ENCODE data around the gene PRKG1.

PRKG1 gene

DNA sequence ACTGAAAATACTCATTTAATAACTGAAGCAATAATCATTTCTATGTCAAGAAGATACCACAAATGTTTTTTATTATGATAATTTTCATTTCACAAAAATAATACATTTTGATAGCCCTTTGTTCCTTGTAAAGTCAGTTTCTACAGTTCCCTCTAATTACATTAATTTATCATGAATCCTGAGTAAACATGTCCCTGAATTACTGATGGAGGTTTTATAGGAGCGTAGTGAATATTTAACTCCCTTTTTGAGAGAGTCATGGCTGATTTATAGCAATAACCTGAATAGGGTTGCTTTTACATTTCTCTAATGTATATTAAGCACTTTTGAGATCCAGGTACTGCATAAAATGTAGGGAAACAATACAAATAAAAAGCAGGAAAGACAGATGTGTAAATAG, 1023.8 kb downstream of the PRKG1 start:
- DNase-seq (no peak), ATAC-seq (ENCODE audit: insufficient read depth, low read depth) (no peak)
- TF ChIP-seq, protein P1, sequence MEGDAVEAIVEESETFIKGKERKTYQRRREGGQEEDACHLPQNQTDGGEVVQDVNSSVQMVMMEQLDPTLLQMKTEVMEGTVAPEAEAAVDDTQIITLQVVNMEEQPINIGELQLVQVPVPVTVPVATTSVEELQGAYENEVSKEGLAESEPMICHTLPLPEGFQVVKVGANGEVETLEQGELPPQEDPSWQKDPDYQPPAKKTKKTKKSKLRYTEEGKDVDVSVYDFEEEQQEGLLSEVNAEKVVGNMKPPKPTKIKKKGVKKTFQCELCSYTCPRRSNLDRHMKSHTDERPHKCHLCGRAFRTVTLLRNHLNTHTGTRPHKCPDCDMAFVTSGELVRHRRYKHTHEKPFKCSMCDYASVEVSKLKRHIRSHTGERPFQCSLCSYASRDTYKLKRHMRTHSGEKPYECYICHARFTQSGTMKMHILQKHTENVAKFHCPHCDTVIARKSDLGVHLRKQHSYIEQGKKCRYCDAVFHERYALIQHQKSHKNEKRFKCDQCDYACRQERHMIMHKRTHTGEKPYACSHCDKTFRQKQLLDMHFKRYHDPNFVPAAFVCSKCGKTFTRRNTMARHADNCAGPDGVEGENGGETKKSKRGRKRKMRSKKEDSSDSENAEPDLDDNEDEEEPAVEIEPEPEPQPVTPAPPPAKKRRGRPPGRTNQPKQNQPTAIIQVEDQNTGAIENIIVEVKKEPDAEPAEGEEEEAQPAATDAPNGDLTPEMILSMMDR (IDR thresholded peaks at IDR 0.05; ENCODE audit: borderline replicate concordance, extremely low read depth, low read length, poor library complexity, severe bottlenecking), result no peak
- TF ChIP-seq EZH2 (IDR thresholded peaks at IDR 0.05; ENCODE audit: borderline replicate concordance, low read depth, low read length, severe bottlenecking), result no peak
- Histone ChIP-seq H3K27ac (ENCODE audit: low read length) (no peak overlapping the region), H3K9me3 (ENCODE audit: insufficient read depth, low read length, severe bottlenecking) (no peaks in the 10 kb centered on the region), H4K20me1 (ENCODE audit: insufficient read depth, low read length) (no peaks in the 10 kb centered on the region), H3K79me2 (ENCODE audit: insufficient read depth, low read length) (no peaks in the 10 kb centered on the region), H3K27me3 (ENCODE audit: insufficient read depth, low read length, poor library complexity) (no peaks in the 10 kb centered on the region), H3K4me2 (ENCODE audit: insufficient read depth, low read length) (no peak overlapping the region), H3K36me3 (ENCODE audit: insufficient read depth, low read length) (no peaks in the 10 kb centered on the region), H3K9ac (ENCODE audit: low read depth, low read length) (no peak overlapping the region), H3K4me3 (ENCODE audit: low read depth in 1 of 2, low read length in 2 of 2) (no peak overlapping the region), H2AFZ (ENCODE audit: low read depth, low read length) (no peak overlapping the region), H3K4me1 (ENCODE audit: insufficient read depth, low read length) (no peaks in the 10 kb centered on the region)

DNA sequence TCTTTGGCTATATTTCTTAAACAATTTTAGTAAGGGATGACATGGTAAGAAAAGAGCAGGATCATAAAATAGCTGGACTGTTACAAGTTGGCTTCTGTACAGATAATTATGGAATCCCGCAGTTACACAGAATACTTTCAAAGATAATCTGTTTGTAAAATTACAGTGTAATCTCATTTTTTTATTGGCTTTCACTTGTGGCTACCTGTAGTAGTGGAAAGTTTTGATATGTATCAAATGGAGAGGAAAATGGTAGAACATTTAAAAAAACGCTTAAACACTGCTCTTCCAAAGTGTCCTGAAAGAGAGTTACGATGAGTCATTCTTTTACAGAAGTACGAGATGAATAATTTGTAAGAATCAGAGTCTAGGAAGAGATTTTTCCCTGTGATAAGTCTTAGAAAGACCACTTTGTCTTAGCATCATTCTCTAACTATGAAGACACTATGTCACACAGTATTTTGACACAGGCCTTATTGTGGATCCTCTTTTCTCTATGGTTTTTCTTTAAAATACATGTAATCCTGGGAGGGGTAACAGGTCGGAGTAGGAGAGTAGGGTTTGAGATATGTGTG, 1024.8 kb downstream of the PRKG1 start:
- Histone ChIP-seq H2AFZ (ENCODE audit: low read depth, low read length) (no peak overlapping the region), H3K79me2 (ENCODE audit: insufficient read depth, low read length) (no peaks in the 10 kb centered on the region), H4K20me1 (ENCODE audit: insufficient read depth, low read length) (no peaks in the 10 kb centered on the region), H3K27me3 (ENCODE audit: insufficient read depth, low read length, poor library complexity) (no peaks in the 10 kb centered on the region), H3K9me3 (ENCODE audit: insufficient read depth, low read length, severe bottlenecking) (no peaks in the 10 kb centered on the region), H3K4me1 (ENCODE audit: insufficient read depth, low read length) (no peaks in the 10 kb centered on the region), H3K4me2 (ENCODE audit: insufficient read depth, low read length) (no peak overlapping the region), H3K27ac (ENCODE audit: low read length) (no peak overlapping the region), H3K36me3 (ENCODE audit: insufficient read depth, low read length) (no peaks in the 10 kb centered on the region), H3K9ac (ENCODE audit: low read depth, low read length) (no peak overlapping the region), H3K4me3 (ENCODE audit: low read depth in 1 of 2, low read length in 2 of 2) (no peak overlapping the region)
- no peak for TF ChIP-seq EZH2 (IDR thresholded peaks at IDR 0.05; ENCODE audit: borderline replicate concordance, low read depth, low read length, severe bottlenecking)
- TF ChIP-seq, protein P1 (IDR thresholded peaks at IDR 0.05; ENCODE audit: borderline replicate concordance, extremely low read depth, low read length, poor library complexity, severe bottlenecking), result no peak
- DNase-seq (no peak), ATAC-seq (ENCODE audit: insufficient read depth, low read depth) (no peak)

DNA sequence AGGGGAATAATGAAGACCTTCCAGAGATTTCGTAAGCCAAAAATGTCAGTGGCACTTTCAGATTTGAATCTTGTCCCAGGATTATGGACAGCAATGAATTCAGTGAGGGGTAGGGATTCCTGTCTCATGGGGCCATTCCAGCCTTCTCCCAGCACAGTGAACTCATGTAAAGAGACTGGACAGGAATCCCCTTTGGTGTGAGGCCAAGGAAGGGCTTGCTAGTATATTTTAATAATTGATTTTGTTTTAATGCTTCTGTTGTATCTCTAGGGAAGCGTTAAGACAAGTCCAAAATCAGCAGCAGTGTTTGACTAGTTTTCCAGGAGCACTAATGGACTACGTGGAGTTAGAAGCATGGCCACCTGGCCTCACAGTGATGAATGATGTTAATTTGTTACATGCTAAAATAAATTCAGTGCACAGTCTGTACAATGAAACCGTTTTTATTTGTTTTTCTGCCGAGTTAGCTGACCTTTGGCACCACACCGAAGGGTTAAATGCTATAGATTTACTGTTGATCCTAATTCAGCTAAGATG, 1025.8 kb downstream of the PRKG1 start:
- Histone ChIP-seq H3K27ac (ENCODE audit: low read length) (no peak overlapping the region), H3K9ac (ENCODE audit: low read depth, low read length) (no peak overlapping the region), H2AFZ (ENCODE audit: low read depth, low read length) (no peak overlapping the region), H3K4me2 (ENCODE audit: insufficient read depth, low read length) (no peak overlapping the region), H3K36me3 (ENCODE audit: insufficient read depth, low read length) (no peaks in the 10 kb centered on the region), H4K20me1 (ENCODE audit: insufficient read depth, low read length) (no peaks in the 10 kb centered on the region), H3K79me2 (ENCODE audit: insufficient read depth, low read length) (no peaks in the 10 kb centered on the region), H3K9me3 (ENCODE audit: insufficient read depth, low read length, severe bottlenecking) (no peaks in the 10 kb centered on the region), H3K4me1 (ENCODE audit: insufficient read depth, low read length) (no peaks in the 10 kb centered on the region), H3K27me3 (ENCODE audit: insufficient read depth, low read length, poor library complexity) (no peaks in the 10 kb centered on the region), H3K4me3 (ENCODE audit: low read depth in 1 of 2, low read length in 2 of 2) (no peak overlapping the region)
- no peak for TF ChIP-seq EZH2 (IDR thresholded peaks at IDR 0.05; ENCODE audit: borderline replicate concordance, low read depth, low read length, severe bottlenecking)
- TF ChIP-seq, protein P1 (IDR thresholded peaks at IDR 0.05; ENCODE audit: borderline replicate concordance, extremely low read depth, low read length, poor library complexity, severe bottlenecking), result no peak
- no peak for DNase-seq
- ATAC-seq (ENCODE audit: insufficient read depth, low read depth), result no peak
